Colonic mucosa (tissue), 4 donors: Measurements from ENCODE around the gene HDAC4. TPM values are rescaled to one million over a fixed set of nuclear protein-coding genes. Genes with fewer than 3 reads are reported as not detected.

Experiments used
- DNase-seq: peaks from one replicate; pipeline ENCODE4 v3.0.0-alpha.2; 2020
- H3K27ac ChIP-seq: fragments of 200-600 bp; one replicate; pipeline ENCODE4 v1.8.0; 2021
- H3K27me3 ChIP-seq: fragments of 200-600 bp; one replicate; pipeline ENCODE4 v1.8.0; 2021
- H3K36me3 ChIP-seq: fragments of 200-600 bp; one replicate; pipeline ENCODE4 v1.8.0; 2021
- H3K4me1 ChIP-seq: fragments of 200-600 bp; one replicate; pipeline ENCODE4 v1.8.0; 2021; ENCODE audit warnings: mild to moderate bottlenecking
- H3K4me3 ChIP-seq: fragments of 200-600 bp; one replicate; pipeline ENCODE4 v1.8.0; 2021
- H3K9ac ChIP-seq, 2 donors: one replicate each; pipeline ENCODE4 v1.7.0; 2013; ENCODE audit warnings: control low read depth in 2 of 2, low read depth in 2 of 2, low read length in 2 of 2
- H3K9me3 ChIP-seq: fragments of 200-600 bp; one replicate; pipeline ENCODE4 v1.8.0; 2021
- CTCF ChIP-seq: fragments of 200-600 bp; IDR thresholded peaks from one replicate; pipeline ENCODE4 v1.8.0; 2022; ENCODE audit warnings: antibody characterized with exemption, mild to moderate bottlenecking
- intact Hi-C: fragments of 100-400 bp; cut with DNase I; formaldehyde crosslinking; loops from one replicate; pipeline ENCODE4 v1.14.1; 2022
- total RNA-seq, 2 donors: library from RNA; stranded (reverse); fragmentation: NEBNext Ultra II Directional in 1 of 2; extraction: Animal tissue kit (Norgen Biotek cat#: 25700) in 1 of 2; gene quantifications; one replicate each; pipeline ENCODE4 v1.2.1, GENCODE V29; 2021
- donor health status: healthy.
- donor health status: DM: no; HTN: no; CAD: no.
- donor health status: DM: no; HTN: no; CAD: no.

The HDAC4 gene
- total RNA-seq, 2 donors from 2014 or later, result 35.3 to 46.8 TPM

GRCh38 chr2:239299218-239299939 lies 101.4 kb downstream of the HDAC4 start:
- H3K27me3 ChIP-seq, result no peaks in the 10 kb centered on the region
- no peak for DNase-seq
- H3K36me3 ChIP-seq, result no peaks in the 10 kb centered on the region
- H3K4me3 ChIP-seq, result no peak overlapping the region
- H3K9me3 ChIP-seq, result no peaks in the 10 kb centered on the region
- H3K4me1 ChIP-seq, result peaks cover 31% of the 10 kb centered on the region
- intact Hi-C loops, result no loop called here
- peak overlapping the region in 1 of 2 donors; percentile 79 for H3K9ac ChIP-seq
- no peak for TF ChIP-seq CTCF
- no peak overlapping the region for H3K27ac ChIP-seq

DNA sequence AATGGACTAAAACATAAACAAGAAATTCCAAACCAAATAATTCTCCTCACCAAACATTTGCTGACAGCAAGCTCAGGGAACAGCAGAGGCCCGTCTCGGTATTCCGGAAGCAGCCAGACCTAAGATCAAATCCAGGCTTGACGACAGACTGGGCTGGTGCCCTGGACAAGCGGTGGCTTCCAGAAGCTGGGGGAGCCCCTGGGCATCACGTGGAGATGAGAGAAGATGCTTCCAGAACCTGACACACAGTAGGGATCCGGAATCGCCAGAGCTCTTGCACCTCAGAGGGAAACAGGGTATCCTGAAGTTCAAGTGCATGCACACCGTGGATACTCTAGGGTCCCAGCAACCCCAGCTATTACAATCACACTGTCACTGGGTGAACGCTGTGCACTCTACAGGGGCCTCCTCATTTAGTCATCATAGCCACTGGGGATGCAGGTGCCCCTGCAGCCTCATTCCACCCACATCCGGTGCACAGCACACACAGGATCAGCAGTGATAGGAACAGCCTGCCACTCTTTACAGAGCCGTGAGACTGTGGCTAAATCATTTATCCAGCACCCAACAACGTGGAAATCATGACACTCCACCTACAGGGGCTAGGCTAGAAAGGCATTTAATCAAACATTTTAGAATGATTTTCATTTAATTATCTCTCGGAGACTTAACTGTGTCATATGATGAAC lies 102.6 kb downstream of the HDAC4 start:
- Histone ChIP-seq H3K4me3 (no peak overlapping the region), H3K36me3 (no peaks in the 10 kb centered on the region), H3K27me3 (no peaks in the 10 kb centered on the region), H3K27ac (peak overlapping the region; percentile 26), H3K4me1 (peaks cover 26% of the 10 kb centered on the region), H3K9ac (peak overlapping the region in 1 of 2 donors; percentile 14), H3K9me3 (no peaks in the 10 kb centered on the region)
- no peak for TF ChIP-seq CTCF
- no peak for DNase-seq
- intact Hi-C loops, result no loop called here

DNA sequence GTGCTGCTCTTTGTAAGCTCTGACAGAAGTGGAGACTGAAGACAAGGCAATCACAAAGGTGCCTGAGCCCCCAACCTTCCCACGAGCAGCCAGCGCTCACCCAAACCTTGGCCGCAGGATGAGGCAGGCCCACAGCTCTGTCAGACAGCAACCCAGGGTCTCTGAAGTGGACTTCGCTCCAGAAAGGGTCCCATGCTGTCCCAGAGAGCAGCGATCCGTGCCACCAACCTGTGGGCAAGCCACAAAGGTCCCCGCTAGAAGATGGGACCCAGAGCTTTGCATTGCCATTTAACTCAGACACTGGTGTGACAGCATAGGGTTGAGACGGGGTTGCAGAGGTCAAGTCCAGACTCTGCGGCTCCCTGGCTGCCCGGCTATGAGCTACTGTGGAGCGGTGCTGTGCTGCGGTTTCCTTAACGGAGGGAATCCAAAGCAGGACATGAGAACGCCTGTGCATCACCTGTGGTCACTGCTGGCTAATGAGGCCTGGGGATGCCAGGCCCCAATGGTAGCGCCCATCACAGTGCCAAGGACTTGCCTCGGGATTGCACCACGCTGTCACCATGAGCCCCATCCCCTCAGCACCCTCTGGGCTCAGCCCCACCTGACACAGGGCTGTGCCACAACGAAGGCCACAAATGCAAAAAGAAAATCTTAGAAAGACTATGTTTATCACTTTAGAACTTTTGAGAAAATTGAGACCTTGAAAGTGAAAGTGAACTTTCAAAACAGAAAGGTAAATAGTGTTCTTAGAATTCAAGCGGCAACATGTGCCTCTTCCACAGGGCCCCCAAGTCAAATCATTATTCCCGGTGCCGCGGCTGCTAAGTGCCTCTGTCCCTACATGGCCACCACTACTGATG lies 103.4 kb downstream of the HDAC4 start:
- intact Hi-C loops, result no loop called here
- no peaks in the 10 kb centered on the region for H3K9me3 ChIP-seq
- H3K36me3 ChIP-seq, result no peaks in the 10 kb centered on the region
- no peak overlapping the region for H3K4me3 ChIP-seq
- H3K27me3 ChIP-seq, result no peaks in the 10 kb centered on the region
- peak overlapping the region; percentile 26 for H3K27ac ChIP-seq
- peaks cover 26% of the 10 kb centered on the region for H3K4me1 ChIP-seq
- no peak for DNase-seq
- H3K9ac ChIP-seq, result no peak overlapping the region
- TF ChIP-seq CTCF, result no peak

GRCh38 chr2:239296020-239296932 lies 104.5 kb downstream of the HDAC4 start:
- no peaks in the 10 kb centered on the region for H3K9me3 ChIP-seq
- no peak overlapping the region for H3K27ac ChIP-seq
- intact Hi-C loops, result no loop called here
- no peak overlapping the region for H3K4me3 ChIP-seq
- no peaks in the 10 kb centered on the region for H3K36me3 ChIP-seq
- peak overlapping the region in 1 of 2 donors; percentile 58 for H3K9ac ChIP-seq
- TF ChIP-seq CTCF, result no peak
- H3K27me3 ChIP-seq, result no peaks in the 10 kb centered on the region
- H3K4me1 ChIP-seq, result peaks cover 26% of the 10 kb centered on the region
- DNase-seq, result no peak
